Measurements from ENCODE around the gene APEH. TPM values are rescaled to one million over a fixed set of nuclear protein-coding genes. Genes with fewer than 3 reads are reported as not detected.

APEH gene
- total and polyA plus RNA-seq, 10 of the 15 experiments (the other 5 are each of a cell fraction or from before 2014, with no cell fraction given) = 74.4 to 214 (median 131) TPM

DNA sequence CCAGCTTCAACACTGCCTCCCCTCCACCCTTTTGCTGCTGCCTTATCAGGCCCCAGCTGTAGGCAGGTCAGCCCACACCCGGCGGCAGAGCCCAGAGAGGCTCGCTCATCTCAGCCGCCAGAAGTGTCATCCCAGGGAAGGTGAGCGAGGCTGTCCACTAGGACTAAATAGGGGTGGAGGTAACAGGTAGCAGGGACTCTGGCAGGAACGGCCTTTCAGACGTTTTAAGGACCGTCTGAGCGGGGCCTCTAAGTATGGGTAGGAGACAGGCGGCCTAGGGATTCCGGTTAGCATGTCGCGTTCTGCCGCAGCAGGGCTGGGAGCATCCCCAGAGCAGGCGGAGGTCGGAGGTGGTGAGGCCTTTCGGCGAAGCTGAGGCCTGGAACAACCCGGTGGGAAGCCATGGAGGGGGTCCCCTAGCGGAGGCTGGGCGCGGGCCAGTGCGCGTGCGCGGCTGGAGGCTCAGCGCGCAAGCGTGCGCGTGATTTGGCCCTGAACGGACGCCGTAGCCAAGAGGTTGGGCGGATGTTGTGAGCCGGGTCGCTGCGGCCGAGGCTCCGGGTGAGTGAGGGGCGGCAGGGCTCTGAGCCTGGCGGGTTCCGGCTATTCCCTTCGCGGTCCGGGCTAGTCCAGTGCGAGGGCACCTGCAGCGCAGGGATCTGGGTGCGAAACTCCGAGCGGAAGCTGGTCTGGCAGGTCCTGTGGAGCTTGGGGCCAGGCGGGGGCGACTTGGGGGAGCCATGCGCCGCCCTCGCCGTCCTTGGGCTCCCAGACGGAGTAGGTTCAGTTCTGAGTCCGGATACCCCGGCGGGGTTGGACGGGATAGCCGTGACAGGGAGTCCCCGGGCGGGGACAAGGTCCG lies 15.1 kb downstream of the APEH start, which contains the start of the genes MST1 and RNF123 (continued):
- TF ChIP-seq, protein P1, sequence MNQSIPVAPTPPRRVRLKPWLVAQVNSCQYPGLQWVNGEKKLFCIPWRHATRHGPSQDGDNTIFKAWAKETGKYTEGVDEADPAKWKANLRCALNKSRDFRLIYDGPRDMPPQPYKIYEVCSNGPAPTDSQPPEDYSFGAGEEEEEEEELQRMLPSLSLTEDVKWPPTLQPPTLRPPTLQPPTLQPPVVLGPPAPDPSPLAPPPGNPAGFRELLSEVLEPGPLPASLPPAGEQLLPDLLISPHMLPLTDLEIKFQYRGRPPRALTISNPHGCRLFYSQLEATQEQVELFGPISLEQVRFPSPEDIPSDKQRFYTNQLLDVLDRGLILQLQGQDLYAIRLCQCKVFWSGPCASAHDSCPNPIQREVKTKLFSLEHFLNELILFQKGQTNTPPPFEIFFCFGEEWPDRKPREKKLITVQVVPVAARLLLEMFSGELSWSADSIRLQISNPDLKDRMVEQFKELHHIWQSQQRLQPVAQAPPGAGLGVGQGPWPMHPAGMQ (IDR thresholded peaks at IDR 0.05; ENCODE audit: borderline replicate concordance) = no peak
- TF ChIP-seq SREBF1 (IDR thresholded peaks at IDR 0.05; ENCODE audit: low read length) = no peak
- no peak for TF ChIP-seq MEF2A (IDR thresholded peaks at IDR 0.05; ENCODE audit: insufficient read depth, low read depth, low read length)
- no peak for TF ChIP-seq ZNF274 (IDR thresholded peaks at IDR 0.05; ENCODE audit: insufficient read depth, insufficient read length)
- TF ChIP-seq, protein P2, sequence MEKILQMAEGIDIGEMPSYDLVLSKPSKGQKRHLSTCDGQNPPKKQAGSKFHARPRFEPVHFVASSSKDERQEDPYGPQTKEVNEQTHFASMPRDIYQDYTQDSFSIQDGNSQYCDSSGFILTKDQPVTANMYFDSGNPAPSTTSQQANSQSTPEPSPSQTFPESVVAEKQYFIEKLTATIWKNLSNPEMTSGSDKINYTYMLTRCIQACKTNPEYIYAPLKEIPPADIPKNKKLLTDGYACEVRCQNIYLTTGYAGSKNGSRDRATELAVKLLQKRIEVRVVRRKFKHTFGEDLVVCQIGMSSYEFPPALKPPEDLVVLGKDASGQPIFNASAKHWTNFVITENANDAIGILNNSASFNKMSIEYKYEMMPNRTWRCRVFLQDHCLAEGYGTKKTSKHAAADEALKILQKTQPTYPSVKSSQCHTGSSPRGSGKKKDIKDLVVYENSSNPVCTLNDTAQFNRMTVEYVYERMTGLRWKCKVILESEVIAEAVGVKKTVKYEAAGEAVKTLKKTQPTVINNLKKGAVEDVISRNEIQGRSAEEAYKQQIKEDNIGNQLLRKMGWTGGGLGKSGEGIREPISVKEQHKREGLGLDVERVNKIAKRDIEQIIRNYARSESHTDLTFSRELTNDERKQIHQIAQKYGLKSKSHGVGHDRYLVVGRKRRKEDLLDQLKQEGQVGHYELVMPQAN (conservative IDR thresholded peaks at IDR 0.05) = peak; percentile 87
- TF ChIP-seq, protein P3, sequence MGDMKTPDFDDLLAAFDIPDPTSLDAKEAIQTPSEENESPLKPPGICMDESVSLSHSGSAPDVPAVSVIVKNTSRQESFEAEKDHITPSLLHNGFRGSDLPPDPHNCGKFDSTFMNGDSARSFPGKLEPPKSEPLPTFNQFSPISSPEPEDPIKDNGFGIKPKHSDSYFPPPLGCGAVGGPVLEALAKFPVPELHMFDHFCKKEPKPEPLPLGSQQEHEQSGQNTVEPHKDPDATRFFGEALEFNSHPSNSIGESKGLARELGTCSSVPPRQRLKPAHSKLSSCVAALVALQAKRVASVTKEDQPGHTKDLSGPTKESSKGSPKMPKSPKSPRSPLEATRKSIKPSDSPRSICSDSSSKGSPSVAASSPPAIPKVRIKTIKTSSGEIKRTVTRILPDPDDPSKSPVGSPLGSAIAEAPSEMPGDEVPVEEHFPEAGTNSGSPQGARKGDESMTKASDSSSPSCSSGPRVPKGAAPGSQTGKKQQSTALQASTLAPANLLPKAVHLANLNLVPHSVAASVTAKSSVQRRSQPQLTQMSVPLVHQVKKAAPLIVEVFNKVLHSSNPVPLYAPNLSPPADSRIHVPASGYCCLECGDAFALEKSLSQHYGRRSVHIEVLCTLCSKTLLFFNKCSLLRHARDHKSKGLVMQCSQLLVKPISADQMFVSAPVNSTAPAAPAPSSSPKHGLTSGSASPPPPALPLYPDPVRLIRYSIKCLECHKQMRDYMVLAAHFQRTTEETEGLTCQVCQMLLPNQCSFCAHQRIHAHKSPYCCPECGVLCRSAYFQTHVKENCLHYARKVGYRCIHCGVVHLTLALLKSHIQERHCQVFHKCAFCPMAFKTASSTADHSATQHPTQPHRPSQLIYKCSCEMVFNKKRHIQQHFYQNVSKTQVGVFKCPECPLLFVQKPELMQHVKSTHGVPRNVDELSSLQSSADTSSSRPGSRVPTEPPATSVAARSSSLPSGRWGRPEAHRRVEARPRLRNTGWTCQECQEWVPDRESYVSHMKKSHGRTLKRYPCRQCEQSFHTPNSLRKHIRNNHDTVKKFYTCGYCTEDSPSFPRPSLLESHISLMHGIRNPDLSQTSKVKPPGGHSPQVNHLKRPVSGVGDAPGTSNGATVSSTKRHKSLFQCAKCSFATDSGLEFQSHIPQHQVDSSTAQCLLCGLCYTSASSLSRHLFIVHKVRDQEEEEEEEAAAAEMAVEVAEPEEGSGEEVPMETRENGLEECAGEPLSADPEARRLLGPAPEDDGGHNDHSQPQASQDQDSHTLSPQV (IDR thresholded peaks at IDR 0.05) = no peak
- no peak for TF ChIP-seq ZZZ3 (IDR thresholded peaks at IDR 0.05; ENCODE audit: control insufficient read depth, insufficient read length, low read depth)
- TF ChIP-seq BRCA1 (IDR thresholded peaks at IDR 0.05; ENCODE audit: low read depth, low read length) = no peak
- TF ChIP-seq, protein P4, sequence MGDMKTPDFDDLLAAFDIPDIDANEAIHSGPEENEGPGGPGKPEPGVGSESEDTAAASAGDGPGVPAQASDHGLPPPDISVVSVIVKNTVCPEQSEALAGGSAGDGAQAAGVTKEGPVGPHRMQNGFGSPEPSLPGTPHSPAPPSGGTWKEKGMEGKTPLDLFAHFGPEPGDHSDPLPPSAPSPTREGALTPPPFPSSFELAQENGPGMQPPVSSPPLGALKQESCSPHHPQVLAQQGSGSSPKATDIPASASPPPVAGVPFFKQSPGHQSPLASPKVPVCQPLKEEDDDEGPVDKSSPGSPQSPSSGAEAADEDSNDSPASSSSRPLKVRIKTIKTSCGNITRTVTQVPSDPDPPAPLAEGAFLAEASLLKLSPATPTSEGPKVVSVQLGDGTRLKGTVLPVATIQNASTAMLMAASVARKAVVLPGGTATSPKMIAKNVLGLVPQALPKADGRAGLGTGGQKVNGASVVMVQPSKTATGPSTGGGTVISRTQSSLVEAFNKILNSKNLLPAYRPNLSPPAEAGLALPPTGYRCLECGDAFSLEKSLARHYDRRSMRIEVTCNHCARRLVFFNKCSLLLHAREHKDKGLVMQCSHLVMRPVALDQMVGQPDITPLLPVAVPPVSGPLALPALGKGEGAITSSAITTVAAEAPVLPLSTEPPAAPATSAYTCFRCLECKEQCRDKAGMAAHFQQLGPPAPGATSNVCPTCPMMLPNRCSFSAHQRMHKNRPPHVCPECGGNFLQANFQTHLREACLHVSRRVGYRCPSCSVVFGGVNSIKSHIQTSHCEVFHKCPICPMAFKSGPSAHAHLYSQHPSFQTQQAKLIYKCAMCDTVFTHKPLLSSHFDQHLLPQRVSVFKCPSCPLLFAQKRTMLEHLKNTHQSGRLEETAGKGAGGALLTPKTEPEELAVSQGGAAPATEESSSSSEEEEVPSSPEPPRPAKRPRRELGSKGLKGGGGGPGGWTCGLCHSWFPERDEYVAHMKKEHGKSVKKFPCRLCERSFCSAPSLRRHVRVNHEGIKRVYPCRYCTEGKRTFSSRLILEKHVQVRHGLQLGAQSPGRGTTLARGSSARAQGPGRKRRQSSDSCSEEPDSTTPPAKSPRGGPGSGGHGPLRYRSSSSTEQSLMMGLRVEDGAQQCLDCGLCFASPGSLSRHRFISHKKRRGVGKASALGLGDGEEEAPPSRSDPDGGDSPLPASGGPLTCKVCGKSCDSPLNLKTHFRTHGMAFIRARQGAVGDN (IDR thresholded peaks at IDR 0.05) = no peak
- no peak for TF ChIP-seq SMAD1 (IDR thresholded peaks at IDR 0.05; ENCODE audit: low read depth, partially characterized antibody)
- no peak for TF ChIP-seq BCL11A (IDR thresholded peaks at IDR 0.05; ENCODE audit: low read depth, low read length)
- TF ChIP-seq POU2F2 (IDR thresholded peaks at IDR 0.05; ENCODE audit: borderline replicate concordance, low read depth, low read length) = peak; percentile 25; the same call in 1 of the 3 replicates
- no peak for TF ChIP-seq ATF7 (IDR thresholded peaks at IDR 0.05; ENCODE audit: low read depth)
- TF ChIP-seq NR2F1 (conservative IDR thresholded peaks at IDR 0.05) = peak; percentile 48; the same call in 1 of the 2 replicates
- TF ChIP-seq TBL1XR1 (IDR thresholded peaks at IDR 0.05; ENCODE audit: low read depth, low read length) = no peak
- TF ChIP-seq ZNF622 (IDR thresholded peaks at IDR 0.05) = no peak
- TF ChIP-seq CHD2 (IDR thresholded peaks at IDR 0.05; ENCODE audit: borderline replicate concordance, low read depth, low read length) = no peak
- no peak for TF ChIP-seq STAT3 (IDR thresholded peaks at IDR 0.05; ENCODE audit: low read depth, low read length)
- TF ChIP-seq CHD4 (IDR thresholded peaks at IDR 0.05) = no peak

Data from GM12878 (cell line).